Measurements from ENCODE around the gene YWHAE.
A peak's percentile ranks its signal among the peaks of the same experiment; 100 is the strongest.
"Not testable (repeated sequence)": the region's sequence is repeated elsewhere in the genome, so short reads cannot be mapped to it uniquely, and the experiment has no call there.

YWHAE gene

GRCh38 chr17:1412185-1413110 is 12.4 kb upstream of the YWHAE start:
- DNase-seq (ENCODE audit: low spot score): no peak

GRCh38 chr17:1402262-1402586 is 2.2 kb upstream of the YWHAE start:
- no peak for DNase-seq (ENCODE audit: low spot score)

- DNase-seq (ENCODE audit: low spot score): peak; percentile 18
Measured at GRCh38 chr17:1398931-1399678, 917 bp downstream of the YWHAE start.

- no peak for DNase-seq (ENCODE audit: low spot score)
Measured at GRCh38 chr17:1398028-1398427, 2.0 kb downstream of the YWHAE start.

- not testable (repeated sequence) for DNase-seq (ENCODE audit: low spot score)
Measured at GRCh38 chr17:1395876-1396665, 4.0 kb downstream of the YWHAE start.

- no peak for DNase-seq (ENCODE audit: low spot score)
Measured at GRCh38 chr17:1391577-1391976, 8.4 kb downstream of the YWHAE start.

- no peak for DNase-seq (ENCODE audit: low spot score)
Measured at GRCh38 chr17:1390432-1391367, 9.3 kb downstream of the YWHAE start.

- DNase-seq (ENCODE audit: low spot score): not testable (repeated sequence)
Measured at GRCh38 chr17:1387490-1388227, 12.4 kb downstream of the YWHAE start.

- not testable (repeated sequence) for DNase-seq (ENCODE audit: low spot score)
Measured at GRCh38 chr17:1386675-1387190, 13.3 kb downstream of the YWHAE start.

- DNase-seq (ENCODE audit: low spot score): no peak
Measured at GRCh38 chr17:1386265-1386664, 13.8 kb downstream of the YWHAE start.

GRCh38 chr17:1385861-1386260 is 14.2 kb downstream of the YWHAE start:
- no peak for DNase-seq (ENCODE audit: low spot score)

GRCh38 chr17:1384905-1385435 is 15.1 kb downstream of the YWHAE start:
- no peak for DNase-seq (ENCODE audit: low spot score)

GRCh38 chr17:1379930-1380313 is 20.1 kb downstream of the YWHAE start:
- peak; percentile 68 for DNase-seq (ENCODE audit: low spot score)

GRCh38 chr17:1379208-1379929 is 20.7 kb downstream of the YWHAE start:
- DNase-seq (ENCODE audit: low spot score): no peak

GRCh38 chr17:1378476-1378860 is 21.6 kb downstream of the YWHAE start:
- not testable (repeated sequence) for DNase-seq (ENCODE audit: low spot score)

GRCh38 chr17:1377334-1377733 is 22.7 kb downstream of the YWHAE start:
- DNase-seq (ENCODE audit: low spot score): no peak

- no peak for DNase-seq (ENCODE audit: low spot score)
Measured at GRCh38 chr17:1376061-1376460, 24.0 kb downstream of the YWHAE start.

GRCh38 chr17:1375615-1376014 is 24.4 kb downstream of the YWHAE start:
- peak; percentile 41 for DNase-seq (ENCODE audit: low spot score)

GRCh38 chr17:1374431-1375177 is 25.4 kb downstream of the YWHAE start:
- peak; percentile 37 for DNase-seq (ENCODE audit: low spot score)

Measured in CD4-positive, alpha-beta T cell treated with Interleukin-2 at 100 ng/mL for 4 hours (primary cell).